Stimulated activated CD8-positive, alpha-beta memory T cell treated with anti-CD3 and anti-CD28 coated beads, Interleukin-7, amount 100 ng/mL, for 24 hours (primary cell): ENCODE data around the gene SDC3.

ENCODE experiments used
- DNase-seq: peaks from one replicate; pipeline ENCODE4 v3.0.0-alpha.2; 2020; ENCODE audit warnings: low read depth

Gene SDC3

GRCh38 chr1:30904962-30905335 lies 3.6 kb downstream of the SDC3 start:
- DNase-seq, result no peak

GRCh38 chr1:30904191-30904961 lies 4.2 kb downstream of the SDC3 start:
- DNase-seq, result no peak

DNA sequence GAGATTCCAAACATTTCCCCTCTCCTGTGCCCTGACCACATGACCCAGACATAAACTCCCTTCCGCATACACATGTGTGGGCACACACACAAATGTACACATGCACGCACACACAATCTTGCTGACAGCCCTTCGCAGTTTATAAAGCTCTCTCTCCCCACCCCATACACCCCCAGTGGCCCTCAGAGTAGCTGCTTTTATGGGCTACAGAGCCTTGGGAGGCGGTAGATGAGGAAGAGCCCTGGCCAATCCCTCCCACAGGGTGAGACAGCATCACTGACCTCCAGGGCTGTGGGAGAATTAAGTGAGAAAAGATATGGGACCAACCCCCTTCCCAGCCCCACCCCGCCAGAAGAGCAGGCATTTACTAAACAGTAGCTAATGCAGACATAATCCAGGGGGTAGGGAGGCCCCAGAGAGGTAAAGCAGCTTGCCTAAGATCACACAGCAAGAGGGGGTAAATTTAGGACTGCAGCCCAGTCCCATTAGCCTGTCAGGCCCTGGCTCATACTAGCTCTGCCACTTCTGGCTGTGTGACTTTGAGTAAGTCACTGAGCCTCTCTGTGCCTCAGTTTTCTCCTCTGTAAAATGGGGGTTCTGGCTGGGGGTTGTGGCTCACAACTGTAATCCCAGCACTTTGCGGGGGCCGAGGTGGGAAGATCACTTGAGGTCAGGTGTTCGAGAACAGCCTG lies 5.1 kb downstream of the SDC3 start:
- DNase-seq, result no peak

DNA sequence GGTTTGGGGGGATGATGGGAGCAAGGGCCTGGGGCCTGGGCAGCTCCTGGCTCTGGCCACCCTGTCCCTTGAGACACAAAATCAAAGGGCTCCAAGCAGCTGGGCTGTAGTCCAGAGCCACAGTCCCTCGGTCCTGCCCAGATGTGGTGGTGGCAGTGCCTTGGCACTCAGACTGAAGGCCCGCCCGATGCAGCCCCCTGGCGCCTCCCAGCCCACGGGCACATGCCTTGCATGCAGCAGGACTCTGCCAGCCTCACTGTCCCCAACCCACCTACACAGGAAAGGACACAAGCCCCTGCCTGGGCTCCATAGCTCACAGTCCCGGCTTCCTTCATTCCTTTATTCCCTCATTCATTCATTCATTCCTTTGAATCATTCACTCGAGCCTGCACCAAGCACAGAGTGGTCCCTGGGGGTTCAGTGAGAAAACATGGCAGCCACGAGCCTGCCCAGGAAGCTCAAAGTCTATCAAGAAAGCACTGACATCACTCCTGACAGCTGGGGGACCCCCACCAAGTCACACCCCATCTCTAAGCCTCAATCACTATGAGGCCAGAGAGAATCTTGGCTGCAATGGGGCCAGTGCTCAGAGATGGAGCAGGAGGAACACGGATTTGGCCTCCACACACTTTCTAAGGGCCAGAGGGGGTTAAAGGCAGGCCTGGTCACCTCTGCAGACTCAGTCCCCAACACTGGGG lies 5.8 kb downstream of the SDC3 start:
- DNase-seq, result no peak

DNA sequence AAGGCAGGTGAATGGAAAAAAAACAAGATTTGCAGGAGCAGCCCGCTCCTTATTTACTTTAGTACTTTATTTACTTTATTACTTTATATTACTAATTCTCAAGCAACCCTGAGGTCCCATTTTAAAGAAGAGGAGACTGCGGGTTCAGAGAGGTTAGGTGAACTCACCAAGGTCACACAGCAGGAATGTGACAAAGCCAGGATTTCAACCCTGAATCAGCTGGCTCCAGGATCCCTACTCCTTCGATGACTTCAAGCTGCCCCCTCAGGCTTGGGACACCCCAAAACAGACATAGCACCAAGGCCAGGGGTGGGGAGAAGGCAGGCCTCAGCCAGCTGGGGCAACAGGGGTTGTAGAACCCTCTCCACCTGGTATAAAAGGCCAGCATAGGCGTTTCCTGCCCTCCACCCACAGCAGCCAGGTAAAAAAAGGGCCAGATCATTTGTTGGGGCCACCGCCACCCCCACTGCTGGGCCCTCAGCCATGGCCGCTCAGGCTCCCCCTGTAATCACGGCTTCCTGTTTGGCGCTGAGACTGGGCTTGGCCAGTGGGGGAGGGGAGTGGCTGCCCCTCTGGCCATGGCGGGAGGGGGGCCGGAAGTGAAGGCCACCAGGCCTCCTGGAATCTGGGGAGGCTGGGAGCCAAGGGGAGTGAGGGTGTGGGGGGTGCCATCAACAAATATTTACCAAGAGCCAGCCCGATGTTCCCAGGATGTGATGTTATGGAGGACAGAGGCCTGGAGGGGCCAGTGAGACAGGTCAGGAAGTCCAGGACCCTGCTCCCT lies 6.6 kb downstream of the SDC3 start:
- DNase-seq, result no peak

- no peak for DNase-seq
Observed at GRCh38 chr1:30900931-30901560, 7.5 kb downstream of the SDC3 start.

DNA sequence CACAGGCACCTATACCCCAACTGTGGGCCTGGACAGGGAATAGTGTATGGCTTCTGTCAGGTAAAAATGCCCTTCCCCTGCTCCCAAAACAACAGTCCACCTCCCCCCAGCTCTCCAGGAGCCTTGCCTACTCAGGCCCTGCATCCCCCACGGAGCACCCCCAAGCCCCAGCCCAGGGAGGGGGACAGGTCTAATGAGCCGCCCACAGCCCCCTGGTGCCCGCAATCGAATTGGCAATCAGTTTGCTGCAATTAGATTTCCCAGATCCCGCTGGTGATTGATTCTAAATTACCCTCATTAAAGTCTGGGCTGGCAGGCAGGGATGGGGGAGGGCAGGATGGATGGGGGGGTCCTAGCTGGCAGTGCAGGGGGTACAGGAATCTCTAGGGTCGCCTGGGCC lies 8.1 kb downstream of the SDC3 start:
- DNase-seq, result no peak

DNA sequence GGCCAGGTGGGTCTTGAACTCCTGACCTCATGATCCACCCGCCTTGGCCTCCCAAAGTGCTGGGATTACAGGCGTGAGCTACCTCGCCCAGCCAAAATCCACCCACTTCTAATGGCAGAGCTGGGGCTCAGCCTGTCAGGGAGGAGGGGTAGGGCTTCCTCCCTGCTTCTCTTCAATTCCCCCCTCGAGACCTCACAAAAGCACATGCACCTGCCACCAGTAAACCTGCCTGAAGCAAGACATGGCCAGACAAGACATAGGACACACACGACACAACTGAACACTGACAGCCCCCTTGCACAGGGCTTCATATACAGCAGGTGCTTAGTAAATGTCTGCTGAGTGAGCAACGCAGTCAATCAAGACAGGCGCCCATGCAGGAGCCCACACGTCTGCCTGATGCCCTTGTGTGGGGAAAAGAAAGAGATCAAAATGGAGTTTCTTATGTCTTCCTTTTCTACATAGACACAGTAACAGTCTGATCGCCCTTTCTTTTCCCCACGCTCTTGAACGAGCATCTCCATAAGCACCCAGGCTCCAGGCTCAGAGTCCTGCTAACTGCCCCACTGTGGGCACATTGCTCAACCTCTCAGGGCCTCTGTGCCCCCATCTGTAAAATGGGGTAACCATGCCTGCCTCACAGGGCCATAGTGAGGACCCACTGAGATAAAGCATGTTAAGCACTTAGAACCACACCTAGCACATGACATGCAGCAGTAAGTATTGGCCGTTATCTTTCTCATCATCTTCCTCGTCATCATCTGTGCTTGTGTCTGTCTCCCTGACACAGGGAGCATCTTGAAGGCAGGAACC lies 8.8 kb downstream of the SDC3 start:
- DNase-seq, result no peak

DNA sequence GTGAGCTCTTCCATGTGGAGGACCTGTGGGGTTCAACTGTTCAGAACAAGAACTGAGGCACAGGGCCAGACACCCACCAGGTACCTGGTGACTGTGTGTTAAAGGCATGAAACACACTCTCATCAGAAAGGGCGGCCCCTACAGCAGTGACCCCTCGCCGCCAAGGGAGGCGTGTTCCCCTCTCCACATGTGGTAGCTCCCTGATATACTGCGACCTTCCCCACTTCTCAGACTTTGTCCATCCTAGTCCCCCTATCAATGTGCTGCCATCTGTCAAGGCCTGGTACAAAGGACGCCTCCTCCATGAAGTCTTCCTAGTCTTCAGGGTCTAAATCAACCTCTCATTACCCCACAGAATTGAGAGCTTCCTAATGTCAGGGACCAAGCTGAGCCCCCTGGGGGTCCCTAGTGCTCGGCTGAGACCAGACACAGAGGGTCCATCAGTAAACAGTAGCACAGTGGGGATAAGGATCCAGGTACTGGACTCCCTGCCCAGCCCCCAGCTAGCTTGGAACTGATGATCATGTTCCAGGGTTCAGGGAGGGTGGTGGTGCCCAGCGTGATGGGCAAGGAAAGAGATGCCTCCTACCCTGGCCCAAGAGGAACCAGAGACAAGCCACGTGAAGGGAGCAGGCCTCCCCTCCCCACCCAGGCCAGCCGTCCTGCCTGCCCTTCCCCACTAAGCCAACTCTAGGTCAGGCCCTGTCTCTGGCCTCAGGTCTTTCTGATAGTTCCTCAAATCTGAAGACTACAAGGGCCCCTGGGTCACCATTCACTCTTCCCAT lies 10.3 kb downstream of the SDC3 start:
- DNase-seq, result no peak

GRCh38 chr1:30896905-30897304 lies 11.7 kb downstream of the SDC3 start:
- DNase-seq, result no peak

DNA sequence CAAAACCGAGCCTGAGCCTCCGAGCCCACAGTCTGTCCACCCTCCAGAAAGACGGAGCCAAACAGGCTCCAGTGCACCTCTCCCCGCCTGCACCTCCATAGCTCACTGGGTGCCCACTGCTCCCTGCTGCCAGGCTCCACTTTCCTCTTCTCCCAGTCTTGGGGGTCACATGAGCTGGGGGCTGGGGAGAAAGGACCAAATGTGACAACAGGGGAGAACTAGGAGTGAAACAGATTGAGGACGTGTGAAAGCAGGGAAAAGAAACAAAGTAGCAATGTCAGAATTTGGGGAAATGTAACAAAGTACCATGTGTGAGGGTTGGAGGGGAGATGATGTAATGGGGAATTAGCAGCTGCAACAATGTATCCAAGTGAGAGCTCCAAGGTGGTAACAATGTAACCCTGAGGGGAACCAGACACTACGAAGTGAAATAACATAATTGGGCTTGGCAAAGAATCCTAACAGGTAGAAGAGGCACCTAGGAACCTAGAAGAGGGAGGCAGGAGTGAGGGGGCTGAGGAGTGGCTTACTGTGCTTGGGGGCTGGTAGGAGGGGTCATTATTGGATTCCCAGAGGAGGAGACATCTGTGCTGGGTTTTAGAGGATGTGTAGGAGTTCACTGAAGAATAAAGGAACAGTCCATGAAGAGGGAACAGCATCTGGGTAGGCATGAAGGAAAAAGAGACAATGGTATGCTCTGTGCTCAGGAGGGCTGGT lies 12.5 kb downstream of the SDC3 start:
- DNase-seq, result no peak

- no peak for DNase-seq
Observed at GRCh38 chr1:30895382-30895943, 13.1 kb downstream of the SDC3 start.

GRCh38 chr1:30894508-30894973 lies 14.0 kb downstream of the SDC3 start:
- DNase-seq, result no peak

- DNase-seq, result no peak
Observed at GRCh38 chr1:30893776-30894507, 14.6 kb downstream of the SDC3 start.

DNA sequence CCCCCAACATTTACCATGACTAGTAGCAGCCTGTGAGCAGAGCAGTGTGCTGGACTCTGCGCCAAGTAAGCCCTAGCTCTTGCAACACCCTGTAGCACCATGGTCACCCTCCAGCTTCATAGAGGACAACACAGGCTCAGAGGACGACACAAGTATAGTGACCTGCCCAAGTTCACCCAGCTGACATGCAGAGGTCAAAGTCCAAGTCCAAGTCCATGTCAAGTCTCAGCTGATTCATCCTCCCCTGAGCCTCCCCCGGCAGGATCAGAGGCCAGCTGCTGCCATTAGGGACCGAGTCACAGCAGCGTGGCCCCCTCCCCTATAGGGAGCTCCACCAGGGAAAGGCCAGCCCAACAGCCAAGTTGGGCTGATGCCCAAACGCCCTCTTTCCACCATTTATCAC lies 15.9 kb downstream of the SDC3 start:
- no peak for DNase-seq

- no peak for DNase-seq
Observed at GRCh38 chr1:30891227-30891552, 17.4 kb downstream of the SDC3 start.

- DNase-seq, result no peak
Observed at GRCh38 chr1:30890502-30891226, 17.9 kb downstream of the SDC3 start.

DNA sequence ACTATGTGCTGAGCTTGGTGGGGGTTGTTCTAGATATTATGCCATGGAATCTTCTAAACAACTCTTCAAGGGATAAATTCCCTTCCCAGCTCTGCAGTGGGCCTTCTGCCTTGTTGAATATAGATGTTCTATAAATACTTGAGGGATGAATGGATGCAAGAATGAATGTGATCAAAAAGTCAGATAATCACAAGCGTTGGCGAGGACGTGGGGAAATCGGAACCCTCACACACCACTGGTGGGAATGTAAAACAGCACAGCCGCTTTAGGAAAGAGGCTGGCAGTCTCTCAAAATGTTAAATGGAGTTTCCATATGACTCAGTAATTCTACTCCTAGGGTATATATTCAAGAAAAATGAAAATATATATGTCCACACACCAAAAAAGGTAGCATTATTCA lies 19.0 kb downstream of the SDC3 start:
- no peak for DNase-seq
